Measurements from ENCODE around the gene CHAC2.
"Not testable (repeated sequence)": the region's sequence is repeated elsewhere in the genome, so short reads cannot be mapped to it uniquely, and the experiment has no call there.

CHAC2 gene

DNA sequence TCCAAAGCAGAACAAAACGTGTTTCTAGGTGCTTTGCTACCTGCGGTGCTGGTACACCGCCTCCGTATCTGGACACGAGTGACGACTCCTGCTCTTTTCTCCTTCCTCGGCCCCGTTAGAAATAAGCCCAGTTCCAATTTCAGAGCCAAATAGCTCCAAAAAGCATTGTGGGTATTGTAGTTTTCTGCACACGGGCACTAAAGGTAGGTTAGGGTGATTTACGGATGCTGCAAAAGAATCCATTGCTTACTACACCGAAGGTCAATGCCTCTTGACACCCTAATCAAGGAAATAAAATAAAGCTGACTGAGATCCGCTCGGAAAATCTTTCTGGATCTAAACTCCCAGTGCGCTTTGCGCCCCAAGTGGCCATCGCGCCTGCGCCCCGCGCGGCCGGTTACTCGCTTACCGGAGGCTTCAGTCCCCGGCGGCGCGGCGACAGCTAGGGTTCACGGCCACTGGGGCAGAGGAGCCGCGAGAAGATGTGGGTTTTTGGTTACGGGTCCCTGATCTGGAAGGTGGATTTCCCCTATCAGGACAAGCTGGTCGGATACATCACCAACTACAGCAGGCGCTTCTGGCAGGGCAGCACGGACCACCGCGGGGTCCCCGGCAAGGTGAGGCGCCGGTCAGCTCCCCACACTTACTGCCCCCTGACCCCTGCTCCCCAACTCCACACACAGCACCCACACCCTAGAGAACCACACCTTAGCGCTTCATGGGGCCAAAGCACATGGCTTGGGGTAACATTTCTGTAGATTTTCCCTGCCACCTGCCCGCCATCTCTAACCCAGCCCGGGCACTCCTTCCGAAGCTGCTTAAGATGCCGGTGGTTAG, at the start of gene CHAC2:
TSS of gene CHAC2 (plus strand) at position 400 of the 837 bp plus-strand sequence. CDS start at position 483, 83 bp downstream.
- Histone ChIP-seq H3K27ac (ENCODE audit: low read length) (peak within 1 kb of the TSS; percentile 65), H3K4me1 (ENCODE audit: control insufficient read depth, low read depth, low read length) (peaks cover 9% of the 10 kb centered on the region), H3K9ac (ENCODE audit: low read length) (peak within 1 kb of the TSS; percentile 89), H3K9me3 (ENCODE audit: control insufficient read depth, low read depth, low read length) (no peaks in the 10 kb centered on the region), H3K27me3 (ENCODE audit: control insufficient read depth, insufficient read depth, low read length) (no peaks in the 10 kb centered on the region), H3K36me3 (ENCODE audit: control insufficient read depth, low read depth, low read length) (no peaks in the 10 kb centered on the region), H3K4me3 (ENCODE audit: low read length) (peak within 1 kb of the TSS; percentile 81)

DNA sequence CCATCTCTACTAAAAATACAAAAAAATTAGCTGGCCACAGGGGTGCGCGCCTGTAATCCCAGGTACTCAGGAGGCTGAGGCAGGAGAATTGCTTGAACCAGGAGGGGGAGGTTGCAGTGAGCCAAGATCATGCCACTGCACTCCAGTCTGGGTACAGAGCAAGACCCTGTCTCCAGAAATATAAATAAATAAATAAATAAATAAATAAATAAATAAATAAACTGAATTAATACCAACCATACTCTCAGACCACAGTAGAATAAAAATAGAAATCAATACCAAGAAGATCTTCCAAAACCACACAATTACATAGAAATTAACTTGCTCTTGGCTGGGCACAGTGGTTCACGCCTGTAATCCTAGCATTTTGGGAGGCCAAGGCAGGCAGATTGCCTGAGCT, 46.7 kb upstream of the CHAC2 start:
- H3K27ac ChIP-seq (ENCODE audit: low read length); H3K27me3 ChIP-seq (ENCODE audit: control insufficient read depth, insufficient read depth, low read length); H3K36me3 ChIP-seq (ENCODE audit: control insufficient read depth, low read depth, low read length); H3K4me1 ChIP-seq (ENCODE audit: control insufficient read depth, low read depth, low read length); H3K9me3 ChIP-seq (ENCODE audit: control insufficient read depth, low read depth, low read length); H3K9ac ChIP-seq (ENCODE audit: low read length); H3K4me3 ChIP-seq (ENCODE audit: low read length): not testable (repeated sequence)

DNA sequence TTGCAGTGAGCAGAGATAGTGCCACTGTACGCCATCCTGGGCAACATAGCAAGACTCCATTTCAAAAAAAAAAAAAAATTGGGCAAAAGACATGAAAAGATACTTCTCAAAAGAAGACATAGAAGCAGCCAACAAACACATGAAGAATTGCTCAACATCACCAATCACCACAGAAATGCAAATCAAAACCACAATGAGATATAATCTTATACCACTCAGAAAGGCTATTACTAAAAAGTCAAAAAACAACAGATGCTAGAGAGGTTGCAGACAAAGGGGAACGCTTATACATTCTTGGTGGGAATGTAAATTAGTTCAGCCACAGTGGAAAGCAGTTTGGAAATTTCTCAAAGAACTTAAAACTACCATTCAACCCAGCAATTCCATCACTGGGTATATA, 43.1 kb upstream of the CHAC2 start:
- no peaks in the 10 kb centered on the region for H3K36me3 ChIP-seq (ENCODE audit: control insufficient read depth, low read depth, low read length)
- H3K27me3 ChIP-seq (ENCODE audit: control insufficient read depth, insufficient read depth, low read length) = no peaks in the 10 kb centered on the region
- no peak overlapping the region for H3K9ac ChIP-seq (ENCODE audit: low read length)
- no peak overlapping the region for H3K4me3 ChIP-seq (ENCODE audit: low read length)
- H3K9me3 ChIP-seq (ENCODE audit: control insufficient read depth, low read depth, low read length) = no peaks in the 10 kb centered on the region
- H3K4me1 ChIP-seq (ENCODE audit: control insufficient read depth, low read depth, low read length) = no peaks in the 10 kb centered on the region
- no peak overlapping the region for H3K27ac ChIP-seq (ENCODE audit: low read length)

DNA sequence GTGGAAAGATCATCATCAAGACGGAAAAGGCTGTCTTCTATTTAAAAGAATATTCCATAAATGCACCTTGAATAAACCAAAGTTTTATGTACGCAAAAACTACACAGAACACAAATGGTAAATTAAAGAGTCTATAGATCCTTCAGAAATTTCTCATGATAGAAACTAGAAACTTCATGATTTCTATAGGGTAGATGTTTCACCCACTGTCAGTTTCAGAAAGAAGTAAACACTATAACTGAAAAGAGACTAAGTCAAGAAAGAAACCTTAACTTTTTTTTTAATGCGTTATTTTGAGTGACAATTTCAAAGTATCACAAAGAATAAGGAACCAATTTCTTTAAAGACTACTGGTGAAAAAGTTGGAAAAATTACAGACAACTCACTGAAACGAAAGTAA, 41.9 kb upstream of the CHAC2 start:
- Histone ChIP-seq H3K27me3 (ENCODE audit: control insufficient read depth, insufficient read depth, low read length) (no peaks in the 10 kb centered on the region), H3K9me3 (ENCODE audit: control insufficient read depth, low read depth, low read length) (no peaks in the 10 kb centered on the region), H3K27ac (ENCODE audit: low read length) (no peak overlapping the region), H3K4me3 (ENCODE audit: low read length) (no peak overlapping the region), H3K36me3 (ENCODE audit: control insufficient read depth, low read depth, low read length) (no peaks in the 10 kb centered on the region), H3K9ac (ENCODE audit: low read length) (no peak overlapping the region), H3K4me1 (ENCODE audit: control insufficient read depth, low read depth, low read length) (no peaks in the 10 kb centered on the region)

GRCh38 chr2:53727921-53728320, 39.7 kb upstream of the CHAC2 start:
- Histone ChIP-seq H3K4me1 (ENCODE audit: control insufficient read depth, low read depth, low read length) (no peaks in the 10 kb centered on the region), H3K36me3 (ENCODE audit: control insufficient read depth, low read depth, low read length) (no peaks in the 10 kb centered on the region), H3K27ac (ENCODE audit: low read length) (no peak overlapping the region), H3K9ac (ENCODE audit: low read length) (no peak overlapping the region), H3K4me3 (ENCODE audit: low read length) (no peak overlapping the region), H3K27me3 (ENCODE audit: control insufficient read depth, insufficient read depth, low read length) (no peaks in the 10 kb centered on the region), H3K9me3 (ENCODE audit: control insufficient read depth, low read depth, low read length) (no peaks in the 10 kb centered on the region)

DNA sequence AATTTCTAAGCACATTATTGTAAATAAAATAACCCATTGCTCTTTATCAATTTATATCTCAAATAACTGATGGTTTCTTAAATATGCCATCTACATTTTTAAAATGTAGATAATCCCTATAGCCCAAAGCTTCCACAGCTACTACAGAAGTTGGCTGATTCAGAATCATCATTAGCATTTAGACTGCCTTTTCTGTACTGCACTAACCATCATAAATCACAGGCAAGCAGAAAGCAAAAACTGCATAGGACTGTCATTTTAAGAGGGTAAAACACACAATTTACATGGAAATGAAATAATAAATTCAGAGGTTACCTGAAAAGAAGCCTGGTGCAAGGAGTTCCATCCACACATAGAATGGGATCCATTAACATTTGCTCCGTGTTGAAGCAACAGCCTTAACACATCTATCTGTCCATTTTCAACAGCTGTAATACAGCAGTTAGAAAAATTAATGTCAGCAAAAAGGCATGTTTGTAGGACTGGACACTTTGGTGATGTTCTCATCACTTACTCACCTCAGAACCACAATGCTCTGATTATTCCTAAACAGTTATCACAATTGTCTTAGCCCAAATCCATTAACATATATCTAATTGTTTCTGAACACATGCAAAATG, 38.4 kb upstream of the CHAC2 start:
- no peaks in the 10 kb centered on the region for H3K9me3 ChIP-seq (ENCODE audit: control insufficient read depth, low read depth, low read length)
- H3K4me1 ChIP-seq (ENCODE audit: control insufficient read depth, low read depth, low read length) = no peaks in the 10 kb centered on the region
- H3K27me3 ChIP-seq (ENCODE audit: control insufficient read depth, insufficient read depth, low read length) = no peaks in the 10 kb centered on the region
- H3K9ac ChIP-seq (ENCODE audit: low read length) = no peak overlapping the region
- H3K36me3 ChIP-seq (ENCODE audit: control insufficient read depth, low read depth, low read length) = no peaks in the 10 kb centered on the region
- H3K27ac ChIP-seq (ENCODE audit: low read length) = no peak overlapping the region
- H3K4me3 ChIP-seq (ENCODE audit: low read length) = no peak overlapping the region

DNA sequence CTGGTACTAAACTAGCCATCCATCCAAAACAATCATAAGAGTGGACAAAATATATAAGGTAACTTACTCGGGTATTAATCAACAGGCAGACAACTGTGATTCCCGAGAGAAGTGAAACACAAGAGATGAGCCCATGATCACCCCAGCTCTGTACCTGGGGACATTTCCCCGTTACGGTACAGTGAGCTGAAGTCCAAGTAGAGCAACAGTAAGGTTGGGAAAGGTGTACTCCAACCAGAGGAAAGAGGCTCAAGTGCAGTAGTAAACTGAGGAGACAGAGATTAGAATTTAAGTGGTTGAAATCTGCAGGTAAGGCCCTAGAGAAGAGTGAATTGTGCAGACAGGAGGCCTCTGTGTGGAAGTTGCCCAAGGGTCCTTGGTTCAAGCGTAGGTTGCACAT, 30.5 kb upstream of the CHAC2 start:
- no peak overlapping the region for H3K27ac ChIP-seq (ENCODE audit: low read length)
- H3K4me3 ChIP-seq (ENCODE audit: low read length) = no peak overlapping the region
- no peaks in the 10 kb centered on the region for H3K27me3 ChIP-seq (ENCODE audit: control insufficient read depth, insufficient read depth, low read length)
- H3K4me1 ChIP-seq (ENCODE audit: control insufficient read depth, low read depth, low read length) = no peaks in the 10 kb centered on the region
- no peaks in the 10 kb centered on the region for H3K36me3 ChIP-seq (ENCODE audit: control insufficient read depth, low read depth, low read length)
- H3K9ac ChIP-seq (ENCODE audit: low read length) = no peak overlapping the region
- H3K9me3 ChIP-seq (ENCODE audit: control insufficient read depth, low read depth, low read length) = no peaks in the 10 kb centered on the region

DNA sequence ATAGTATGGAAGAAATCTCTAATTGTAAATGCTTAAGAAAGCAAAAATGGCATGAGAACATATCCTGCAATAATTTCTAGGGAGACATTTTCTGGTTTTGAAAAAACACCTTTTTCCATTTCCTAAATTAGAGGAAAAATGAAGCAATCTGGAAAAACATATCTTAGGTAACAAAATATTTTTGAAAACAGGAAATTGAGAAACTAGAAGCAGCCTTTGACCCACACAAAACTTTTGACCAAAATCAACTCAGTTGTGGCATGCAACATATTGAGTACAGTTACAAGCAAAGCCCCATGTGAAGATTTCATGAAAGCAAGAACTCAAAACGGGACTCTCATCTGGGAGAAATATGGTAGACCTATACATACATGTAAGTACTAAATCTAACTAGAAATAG, 28.6 kb upstream of the CHAC2 start:
- no peaks in the 10 kb centered on the region for H3K4me1 ChIP-seq (ENCODE audit: control insufficient read depth, low read depth, low read length)
- H3K27me3 ChIP-seq (ENCODE audit: control insufficient read depth, insufficient read depth, low read length) = no peaks in the 10 kb centered on the region
- no peaks in the 10 kb centered on the region for H3K36me3 ChIP-seq (ENCODE audit: control insufficient read depth, low read depth, low read length)
- no peak overlapping the region for H3K4me3 ChIP-seq (ENCODE audit: low read length)
- no peaks in the 10 kb centered on the region for H3K9me3 ChIP-seq (ENCODE audit: control insufficient read depth, low read depth, low read length)
- H3K9ac ChIP-seq (ENCODE audit: low read length) = no peak overlapping the region
- H3K27ac ChIP-seq (ENCODE audit: low read length) = no peak overlapping the region

DNA sequence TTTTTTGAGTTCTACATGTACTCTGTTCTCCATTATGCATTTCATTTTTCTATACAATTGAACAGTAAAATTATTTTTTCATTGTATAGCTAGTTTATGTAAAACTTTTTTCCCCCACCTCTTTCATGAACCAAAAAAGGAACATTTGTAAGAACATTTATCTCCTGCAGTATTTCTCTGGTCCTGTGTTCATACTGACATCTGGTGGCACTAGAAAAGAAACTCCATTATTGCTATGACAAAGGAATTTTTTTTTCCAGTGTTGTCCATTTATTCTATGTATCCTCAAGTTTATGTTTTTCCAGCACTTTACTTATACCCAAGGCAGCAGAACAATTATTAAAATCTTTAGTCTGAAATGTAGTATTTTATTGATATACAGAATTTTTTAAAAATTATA, 27.4 kb upstream of the CHAC2 start:
- Histone ChIP-seq H3K36me3 (ENCODE audit: control insufficient read depth, low read depth, low read length) (no peaks in the 10 kb centered on the region), H3K9ac (ENCODE audit: low read length) (no peak overlapping the region), H3K27ac (ENCODE audit: low read length) (no peak overlapping the region), H3K27me3 (ENCODE audit: control insufficient read depth, insufficient read depth, low read length) (no peaks in the 10 kb centered on the region), H3K4me1 (ENCODE audit: control insufficient read depth, low read depth, low read length) (no peaks in the 10 kb centered on the region), H3K9me3 (ENCODE audit: control insufficient read depth, low read depth, low read length) (no peaks in the 10 kb centered on the region), H3K4me3 (ENCODE audit: low read length) (no peak overlapping the region)

DNA sequence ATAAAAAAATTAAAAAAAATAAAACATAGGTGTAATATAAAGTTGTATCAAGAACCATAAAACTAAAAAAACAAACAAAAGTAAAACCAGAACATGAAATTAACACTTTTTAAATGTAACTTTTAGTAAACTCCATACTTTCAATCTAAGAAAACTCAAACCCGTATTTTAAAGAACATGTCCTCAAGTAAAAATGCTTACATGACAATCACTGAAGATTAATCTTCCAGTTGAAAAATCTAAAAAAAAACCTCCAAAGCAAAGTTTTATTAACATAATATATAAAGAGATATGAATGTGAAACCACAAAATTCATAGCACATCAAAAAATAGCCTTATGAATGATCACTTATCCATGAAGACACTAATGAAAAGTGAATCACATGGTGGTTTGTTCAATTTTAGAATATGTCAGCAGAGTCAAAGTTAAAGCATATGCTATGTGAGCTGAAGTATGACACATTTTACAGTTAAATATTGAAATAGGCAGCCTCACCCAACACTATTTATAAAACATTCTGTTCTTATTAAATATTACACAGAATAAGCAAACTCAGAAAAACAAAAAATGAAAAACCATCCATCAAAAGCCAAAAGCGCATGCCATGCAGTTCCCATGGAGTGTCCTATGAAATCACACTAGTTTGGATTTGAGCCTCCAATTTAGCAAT, 23.1 kb upstream of the CHAC2 start:
- H3K27ac ChIP-seq (ENCODE audit: low read length) = no peak overlapping the region
- no peak overlapping the region for H3K4me3 ChIP-seq (ENCODE audit: low read length)

GRCh38 chr2:53750041-53750768, 17.4 kb upstream of the CHAC2 start:
- Histone ChIP-seq H3K36me3 (ENCODE audit: control insufficient read depth, low read depth, low read length) (peaks cover 24% of the 10 kb centered on the region), H3K9ac (ENCODE audit: low read length) (no peak overlapping the region), H3K27me3 (ENCODE audit: control insufficient read depth, insufficient read depth, low read length) (no peaks in the 10 kb centered on the region), H3K27ac (ENCODE audit: low read length) (no peak overlapping the region), H3K4me3 (ENCODE audit: low read length) (no peak overlapping the region), H3K4me1 (ENCODE audit: control insufficient read depth, low read depth, low read length) (no peaks in the 10 kb centered on the region), H3K9me3 (ENCODE audit: control insufficient read depth, low read depth, low read length) (no peaks in the 10 kb centered on the region)

More for the DNA sequence above, 23.1 kb upstream of the CHAC2 start:
- H3K9me3 ChIP-seq (ENCODE audit: control insufficient read depth, low read depth, low read length) = no peaks in the 10 kb centered on the region
- no peaks in the 10 kb centered on the region for H3K27me3 ChIP-seq (ENCODE audit: control insufficient read depth, insufficient read depth, low read length)
- H3K36me3 ChIP-seq (ENCODE audit: control insufficient read depth, low read depth, low read length) = peaks cover 11% of the 10 kb centered on the region
- no peak overlapping the region for H3K9ac ChIP-seq (ENCODE audit: low read length)
- no peaks in the 10 kb centered on the region for H3K4me1 ChIP-seq (ENCODE audit: control insufficient read depth, low read depth, low read length)
